ENCODE measurements around the gene TUBD1.
"Not testable (repeated sequence)": the region's sequence is repeated elsewhere in the genome, so short reads cannot be mapped to it uniquely, and the experiment has no call there.

Gene TUBD1

GRCh38 chr17:59890720-59891119 lies 2.0 kb downstream of the TUBD1 start:
- H3K4me3 ChIP-seq (ENCODE audit: low read depth, low read length), result no peak overlapping the region
- TF ChIP-seq CTCF (IDR thresholded peaks at IDR 0.05; ENCODE audit: low read depth, low read length), result no peak

- TF ChIP-seq CTCF (IDR thresholded peaks at IDR 0.05; ENCODE audit: low read depth, low read length), result no peak
- no peak overlapping the region for H3K4me3 ChIP-seq (ENCODE audit: low read depth, low read length)
These were observed 4.5 kb downstream of the TUBD1 start for GRCh38 chr17:59888145-59888750.

- TF ChIP-seq CTCF (IDR thresholded peaks at IDR 0.05; ENCODE audit: low read depth, low read length), result no peak
- no peak overlapping the region for H3K4me3 ChIP-seq (ENCODE audit: low read depth, low read length)
These were observed 7.9 kb downstream of the TUBD1 start for GRCh38 chr17:59884861-59885260.

- TF ChIP-seq CTCF (IDR thresholded peaks at IDR 0.05; ENCODE audit: low read depth, low read length), result no peak
These were observed 14.1 kb downstream of the TUBD1 start for GRCh38 chr17:59878624-59879023.

GRCh38 chr17:59877965-59878364 lies 14.8 kb downstream of the TUBD1 start:
- H3K4me3 ChIP-seq (ENCODE audit: low read depth, low read length), result no peak overlapping the region
- no peak for TF ChIP-seq CTCF (IDR thresholded peaks at IDR 0.05; ENCODE audit: low read depth, low read length)

More at GRCh38 chr17:59878624-59879023, 14.1 kb downstream of the TUBD1 start:
- no peak overlapping the region for H3K4me3 ChIP-seq (ENCODE audit: low read depth, low read length)

- no peak for TF ChIP-seq CTCF (IDR thresholded peaks at IDR 0.05; ENCODE audit: low read depth, low read length)
- no peak overlapping the region for H3K4me3 ChIP-seq (ENCODE audit: low read depth, low read length)
These were observed 16.6 kb downstream of the TUBD1 start for GRCh38 chr17:59876107-59876506.

- no peak for TF ChIP-seq CTCF (IDR thresholded peaks at IDR 0.05; ENCODE audit: low read depth, low read length)
These were observed 18.4 kb downstream of the TUBD1 start for GRCh38 chr17:59874376-59874775.

GRCh38 chr17:59873414-59873813 lies 19.3 kb downstream of the TUBD1 start:
- H3K4me3 ChIP-seq (ENCODE audit: low read depth, low read length), result not testable (repeated sequence)

More at GRCh38 chr17:59874376-59874775, 18.4 kb downstream of the TUBD1 start:
- H3K4me3 ChIP-seq (ENCODE audit: low read depth, low read length), result no peak overlapping the region
